Epidermal melanocyte (primary cell): ENCODE results near the gene TLK1.

Experiments used
- DNase-seq: peaks from one replicate; pipeline ENCODE4 v3.0.0; 2011; ENCODE audit warnings: low spot score; ENCODE audit not compliant: insufficient read length

Gene TLK1

DNA sequence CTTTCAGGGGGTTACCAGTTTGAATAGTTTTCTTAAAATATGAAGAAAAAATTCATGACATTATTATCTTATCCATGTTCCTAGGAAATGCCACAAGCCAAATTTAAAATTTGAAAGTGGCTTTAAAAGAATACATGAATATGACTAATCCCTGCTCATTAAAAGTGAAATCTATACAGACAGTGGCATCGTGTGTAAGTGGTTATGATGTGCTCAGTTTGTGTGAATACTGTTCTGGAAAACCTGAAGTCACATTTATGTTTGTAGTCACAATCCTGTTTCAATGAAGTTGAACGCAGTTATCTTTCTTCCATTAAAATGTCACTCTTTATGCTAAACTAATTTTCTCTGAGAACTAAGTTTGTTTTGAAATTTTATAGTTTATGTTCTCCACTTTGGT lies 155.9 kb downstream of the TLK1 start:
- DNase-seq = no peak

- DNase-seq = no peak
Measured at GRCh38 chr2:171004363-171004762, 156.3 kb downstream of the TLK1 start.

GRCh38 chr2:170999654-171000053 lies 161.0 kb downstream of the TLK1 start:
- DNase-seq = no peak

DNA sequence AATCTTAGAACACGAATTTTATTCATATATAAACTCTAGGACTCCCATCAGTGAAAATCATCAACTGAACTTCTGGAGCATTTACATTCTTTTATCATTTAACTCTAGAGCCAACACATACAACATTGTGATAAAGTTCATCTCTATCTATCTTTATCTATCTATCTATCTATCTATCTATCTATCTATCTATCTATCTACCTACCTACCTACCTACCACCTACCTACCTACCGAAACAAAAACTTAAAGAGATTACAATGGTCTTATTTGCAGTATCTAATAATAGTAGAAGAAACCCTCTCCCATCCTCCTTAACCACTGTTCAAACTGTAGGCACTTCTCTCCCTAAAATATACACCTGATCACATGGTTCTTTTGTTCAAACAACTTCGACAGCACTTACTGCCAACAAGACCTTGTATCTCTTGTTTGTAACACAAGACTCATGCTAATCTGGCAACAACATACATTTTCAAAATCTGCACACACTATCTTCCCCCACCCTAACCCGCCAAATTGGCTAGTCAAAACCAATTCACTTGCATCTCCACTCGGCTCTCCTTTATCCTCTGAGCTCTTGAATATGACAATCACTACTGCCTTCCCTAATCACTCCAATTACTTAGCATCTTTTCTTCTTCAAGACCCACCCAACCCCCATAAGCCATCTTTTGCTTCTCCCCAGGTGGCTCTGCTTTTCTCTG lies 162.6 kb downstream of the TLK1 start:
- DNase-seq = no peak

DNA sequence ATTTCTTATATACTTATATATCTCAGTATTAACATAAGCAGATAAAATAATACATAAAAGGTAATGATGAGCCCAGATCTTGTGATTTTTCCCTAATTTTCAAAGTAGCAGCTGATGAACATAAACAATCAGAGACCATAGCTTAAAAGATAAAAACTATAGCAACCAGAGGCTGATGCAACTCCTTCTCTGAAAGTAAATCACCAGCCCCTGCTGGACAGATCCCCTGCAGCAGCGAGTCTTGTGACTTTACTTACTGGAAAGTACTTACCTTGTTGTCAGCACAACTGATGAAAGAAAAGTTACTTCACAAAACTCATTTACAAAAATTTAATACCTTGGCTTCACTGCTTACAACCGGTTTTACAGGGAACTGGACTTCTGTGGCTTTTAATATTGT lies 164.4 kb downstream of the TLK1 start:
- no peak for DNase-seq

GRCh38 chr2:170991398-170992182 lies 169.1 kb downstream of the TLK1 start:
- no peak for DNase-seq

DNA sequence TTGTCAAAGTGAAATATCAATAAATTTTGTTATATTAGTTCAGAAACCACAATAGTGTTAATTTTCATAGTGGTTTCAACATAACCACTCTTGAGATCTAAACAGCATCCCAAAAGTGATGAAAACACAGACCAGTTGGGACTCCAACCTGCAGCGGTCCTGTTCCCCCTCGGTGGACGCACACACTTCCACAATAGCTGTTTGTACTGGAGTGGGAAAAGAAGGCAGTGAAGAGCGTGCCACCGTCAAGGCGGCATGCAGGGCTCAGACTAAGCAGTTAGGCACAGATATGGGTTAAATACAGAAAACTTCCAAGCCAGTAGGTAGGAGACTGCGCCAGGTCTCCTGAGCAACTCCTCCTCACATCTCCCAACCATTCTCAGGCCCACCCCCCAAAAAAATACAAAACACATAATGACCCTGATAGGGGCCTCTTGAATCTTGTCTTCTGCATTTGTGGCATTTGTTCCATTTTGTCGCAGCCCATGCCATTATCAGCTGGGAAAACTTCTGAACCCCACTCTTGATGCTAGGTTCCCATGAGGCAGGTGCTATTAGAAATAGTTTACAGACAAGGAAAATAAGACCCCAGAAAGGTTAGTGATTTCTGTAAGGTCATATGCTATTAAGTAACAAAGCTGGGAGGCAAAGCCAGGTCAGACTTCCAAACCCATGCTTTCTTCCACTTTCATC lies 174.0 kb downstream of the TLK1 start:
- DNase-seq = no peak

GRCh38 chr2:170985407-170985806 lies 175.3 kb downstream of the TLK1 start:
- no peak for DNase-seq

DNA sequence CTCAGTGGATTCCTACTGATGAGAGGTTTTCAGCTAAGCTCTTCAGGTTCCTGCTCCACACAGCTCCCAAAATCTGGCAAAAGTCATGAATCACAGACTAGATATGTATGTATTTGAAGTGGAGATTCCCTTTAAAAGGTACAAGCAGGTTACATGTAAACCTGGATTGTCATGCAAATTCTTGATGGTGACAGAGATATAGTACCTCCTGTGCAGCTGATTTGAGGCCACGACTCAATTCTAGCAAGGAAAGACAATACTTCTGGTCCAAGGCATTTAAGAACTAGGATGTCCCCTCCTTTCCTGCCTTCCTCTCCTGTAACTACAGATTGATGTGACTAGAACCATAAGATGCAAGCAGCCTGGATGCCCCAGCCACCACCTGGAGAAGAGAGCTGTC lies 176.6 kb downstream of the TLK1 start:
- no peak for DNase-seq

GRCh38 chr2:170975943-170976270 lies 184.8 kb downstream of the TLK1 start:
- DNase-seq = no peak

DNA sequence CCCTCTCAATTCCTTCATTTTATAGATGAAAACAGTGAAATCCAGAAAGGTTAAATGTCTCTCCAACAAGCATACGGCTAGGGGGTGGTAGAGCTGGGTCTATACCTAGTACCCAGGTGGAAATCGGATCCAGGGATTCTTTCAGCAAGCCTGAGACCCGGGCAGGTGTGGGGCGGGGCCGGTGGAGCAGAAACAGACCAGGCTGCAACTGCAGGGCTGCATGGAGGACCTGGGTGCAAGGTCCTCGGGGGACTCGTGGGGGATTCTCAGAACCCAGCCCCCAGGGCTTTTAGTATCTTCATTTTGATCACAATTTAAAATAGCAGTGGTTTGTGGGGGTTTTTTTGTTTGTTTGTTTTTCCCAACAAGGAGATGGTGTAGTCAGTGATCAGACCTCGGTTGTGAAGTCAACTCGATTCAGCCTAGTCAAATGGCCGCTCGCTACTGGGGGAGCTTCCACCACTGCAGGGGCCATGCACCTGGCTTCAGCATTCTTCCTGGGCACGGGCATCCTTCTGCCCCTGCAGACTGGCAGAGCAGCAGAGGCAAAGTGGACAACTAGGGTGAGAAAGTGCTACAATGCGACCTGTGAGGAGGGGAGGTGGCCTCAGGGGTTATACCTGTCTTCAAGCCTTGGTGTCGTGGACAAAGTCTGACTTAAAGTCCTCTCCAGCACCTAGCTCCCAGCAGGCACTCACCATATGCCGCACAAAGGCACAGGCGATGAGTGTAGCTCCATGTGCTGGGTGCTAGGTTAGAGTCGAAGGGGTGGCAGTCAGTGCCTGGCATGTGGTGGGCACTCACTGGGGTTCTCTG lies 185.4 kb downstream of the TLK1 start:
- DNase-seq = no peak

GRCh38 chr2:170974304-170974993 lies 186.2 kb downstream of the TLK1 start:
- DNase-seq = no peak

DNA sequence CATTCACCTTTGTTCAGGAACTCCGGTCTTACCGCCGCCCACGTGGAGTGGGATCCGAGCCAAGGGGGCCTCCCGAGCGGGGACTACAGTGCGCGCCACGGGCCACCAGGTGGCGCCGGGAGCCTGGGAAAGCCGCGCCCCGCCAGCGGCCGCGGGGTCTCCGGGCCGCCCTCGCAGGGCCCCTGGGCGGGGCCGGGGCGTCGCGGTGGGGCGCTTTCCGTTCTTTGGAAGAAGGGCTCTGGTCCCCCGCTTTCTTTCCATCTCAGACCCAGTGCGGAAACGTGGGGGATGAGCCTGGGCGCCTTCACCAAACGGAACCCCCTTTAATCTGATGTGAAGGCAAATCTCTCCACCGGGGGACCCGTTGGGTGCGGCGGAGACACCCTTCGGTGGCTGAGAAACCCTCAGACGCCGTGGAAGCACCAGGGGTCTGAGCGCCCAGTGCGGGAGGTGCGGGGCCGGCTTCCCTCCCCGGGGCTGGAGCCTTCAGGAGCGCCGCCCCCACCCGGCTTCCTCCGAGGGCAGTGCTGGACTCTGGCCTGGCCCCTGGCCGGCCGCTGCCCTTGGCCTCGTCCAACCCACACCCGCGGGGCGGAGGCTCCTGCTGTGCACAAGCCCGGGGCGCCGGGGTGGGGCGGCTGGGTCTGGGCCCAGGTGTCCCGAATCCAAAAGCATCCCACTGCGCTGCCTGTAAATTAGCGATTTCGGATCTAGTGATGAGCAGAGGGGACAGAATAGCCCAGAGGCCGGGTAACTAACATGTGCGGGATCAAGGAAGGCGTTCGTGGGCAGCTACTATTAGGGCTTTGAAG lies 187.0 kb downstream of the TLK1 start:
- peak; percentile 82 for DNase-seq

- DNase-seq = no peak
Measured at GRCh38 chr2:170973225-170973491, 187.5 kb downstream of the TLK1 start.

- no peak for DNase-seq
Measured at GRCh38 chr2:170972296-170973224, 188.1 kb downstream of the TLK1 start.

GRCh38 chr2:170971071-170971470 lies 189.6 kb downstream of the TLK1 start:
- no peak for DNase-seq

DNA sequence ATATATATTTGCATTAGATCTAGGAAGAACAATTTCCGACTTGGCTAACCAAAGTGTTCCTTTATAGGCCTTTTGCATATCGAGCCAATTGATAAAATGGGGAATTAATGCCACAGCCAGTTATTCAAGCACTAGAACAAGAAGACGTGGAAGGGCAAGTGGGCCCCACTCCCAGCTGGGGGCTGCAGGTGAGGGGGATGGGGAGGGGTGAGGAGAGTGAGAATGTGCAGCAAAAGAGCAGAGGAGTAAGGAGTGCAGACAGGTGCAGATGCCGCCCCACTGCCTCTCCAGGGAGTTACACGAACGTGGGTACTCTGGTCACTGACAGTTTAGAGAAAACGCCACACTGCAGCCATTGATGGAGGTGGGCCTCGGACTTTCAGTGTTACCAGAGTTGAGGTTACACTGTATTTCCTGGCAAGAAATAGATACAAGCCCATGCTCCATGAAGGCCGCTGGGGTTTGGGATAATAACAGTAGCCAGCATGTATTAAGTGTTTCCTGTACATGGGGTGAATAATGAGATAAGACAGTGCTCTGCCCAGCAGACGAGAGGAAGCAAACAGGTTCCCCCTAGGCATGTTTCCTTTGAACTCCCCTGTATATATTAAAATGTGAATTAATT lies 190.7 kb downstream of the TLK1 start:
- DNase-seq = no peak

- DNase-seq = no peak
Measured at GRCh38 chr2:170969030-170969429, 191.7 kb downstream of the TLK1 start.
